Activated CD4-positive, CD25-positive, alpha-beta regulatory T cell treated with anti-CD3 and anti-CD28 coated beads, Interleukin-2, amount 50 U/mL, for 24 hours (primary cell): ENCODE data around the gene SH2B2.

Experiments used
- ATAC-seq, 2 donors: fragments of 150-1000 bp; cut with Tn5 transposase; one replicate each; pipeline ENCODE4 v1.10.0; 2021; ENCODE audit warnings: mild to moderate bottlenecking in 1 of 2, moderate library complexity in 1 of 2

The SH2B2 gene

DNA sequence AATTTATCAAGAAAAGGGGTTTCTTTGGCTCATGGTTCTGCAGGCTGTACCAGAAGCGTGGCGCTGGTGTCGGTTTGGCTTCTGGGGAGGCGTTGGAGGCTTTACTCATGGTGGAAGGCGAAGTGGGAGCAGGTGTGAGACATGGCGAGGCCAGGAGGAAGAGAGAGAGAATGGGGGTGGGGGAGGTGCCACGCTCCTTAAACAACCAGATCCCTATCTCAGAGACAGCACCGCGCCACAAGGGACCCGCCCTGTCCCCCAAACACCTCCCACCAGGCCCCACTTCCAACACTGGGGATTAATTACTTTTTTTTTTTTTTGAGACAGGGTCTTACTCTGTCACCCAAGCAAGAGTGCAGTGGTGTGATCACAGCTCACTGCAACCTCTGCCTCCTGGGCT is 18.0 kb upstream of the SH2B2 start:
- ATAC-seq: no peak

GRCh38 chr7:102270178-102270887 is 16.3 kb upstream of the SH2B2 start:
- ATAC-seq: no peak

DNA sequence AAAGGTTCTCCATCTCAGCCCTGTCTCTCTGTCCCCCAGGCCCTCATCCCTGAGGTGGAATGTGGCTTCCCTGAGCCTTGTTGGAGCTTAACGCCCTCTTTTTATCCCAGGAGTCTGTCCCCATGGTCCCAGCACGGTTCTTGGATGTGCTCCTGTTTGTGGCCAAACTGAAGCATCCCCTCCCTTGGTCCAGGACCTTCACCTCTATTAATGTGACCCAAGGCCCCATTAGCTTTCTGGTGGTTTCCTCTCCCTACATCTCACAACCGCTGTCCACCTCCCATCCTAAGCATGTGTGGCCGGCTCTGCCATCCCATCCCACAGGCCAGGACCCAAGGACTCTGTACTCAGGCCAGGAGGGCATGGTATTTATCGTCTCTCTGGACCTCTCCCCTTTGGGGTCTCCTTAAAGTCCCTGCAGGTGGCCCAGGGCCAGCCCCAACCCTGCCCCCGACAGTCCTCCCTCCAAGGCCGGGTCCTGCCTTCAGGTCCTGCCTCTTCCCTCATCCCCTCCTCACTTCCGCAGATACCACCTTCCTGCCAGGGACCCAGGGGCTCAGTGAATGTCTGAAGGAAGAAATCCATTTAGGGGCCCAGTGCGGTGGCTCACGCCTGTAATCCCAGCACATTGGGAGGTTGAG is 15.4 kb upstream of the SH2B2 start:
- no peak for ATAC-seq

DNA sequence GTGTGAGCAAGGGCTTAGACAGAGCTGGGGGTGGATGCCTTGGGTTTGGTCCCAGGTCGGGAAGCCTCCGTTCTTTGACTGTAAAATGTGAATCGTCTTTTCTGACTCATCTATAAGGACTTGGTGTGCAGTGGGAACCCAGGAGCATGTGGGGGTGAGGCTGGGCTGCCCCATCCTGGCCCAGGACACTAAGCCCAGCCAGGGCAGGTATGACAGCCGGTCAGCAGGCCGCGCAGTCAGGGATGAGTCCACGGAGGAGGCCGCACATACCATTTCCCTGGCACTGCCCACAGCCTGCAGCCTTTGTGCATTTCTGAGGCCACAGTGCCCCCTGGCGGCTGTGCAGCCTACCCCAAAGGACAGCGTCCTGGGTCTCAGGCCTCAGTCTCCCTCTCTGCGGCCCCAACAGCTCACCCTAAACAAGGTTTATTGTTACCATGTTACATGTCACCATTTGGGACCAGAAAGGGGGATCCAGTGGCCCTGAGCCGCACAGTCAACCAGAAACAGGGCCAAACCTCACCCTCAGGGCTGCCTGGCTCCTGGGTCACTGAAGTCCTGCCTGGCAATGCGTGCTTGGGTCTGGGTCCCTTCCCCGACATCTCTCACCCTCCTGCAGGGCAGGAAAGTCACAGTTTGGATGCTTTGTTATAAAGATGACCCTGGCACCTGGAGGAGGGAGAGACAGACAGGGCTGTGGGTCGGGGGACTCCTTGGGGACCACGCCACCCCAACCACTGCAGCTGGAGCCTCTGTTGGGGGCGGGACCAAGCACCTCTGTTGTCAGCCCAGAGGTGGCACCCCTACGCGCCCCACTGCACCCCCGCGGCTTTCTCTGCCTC is 14.4 kb upstream of the SH2B2 start:
- ATAC-seq: peak; percentile 71 to 73

DNA sequence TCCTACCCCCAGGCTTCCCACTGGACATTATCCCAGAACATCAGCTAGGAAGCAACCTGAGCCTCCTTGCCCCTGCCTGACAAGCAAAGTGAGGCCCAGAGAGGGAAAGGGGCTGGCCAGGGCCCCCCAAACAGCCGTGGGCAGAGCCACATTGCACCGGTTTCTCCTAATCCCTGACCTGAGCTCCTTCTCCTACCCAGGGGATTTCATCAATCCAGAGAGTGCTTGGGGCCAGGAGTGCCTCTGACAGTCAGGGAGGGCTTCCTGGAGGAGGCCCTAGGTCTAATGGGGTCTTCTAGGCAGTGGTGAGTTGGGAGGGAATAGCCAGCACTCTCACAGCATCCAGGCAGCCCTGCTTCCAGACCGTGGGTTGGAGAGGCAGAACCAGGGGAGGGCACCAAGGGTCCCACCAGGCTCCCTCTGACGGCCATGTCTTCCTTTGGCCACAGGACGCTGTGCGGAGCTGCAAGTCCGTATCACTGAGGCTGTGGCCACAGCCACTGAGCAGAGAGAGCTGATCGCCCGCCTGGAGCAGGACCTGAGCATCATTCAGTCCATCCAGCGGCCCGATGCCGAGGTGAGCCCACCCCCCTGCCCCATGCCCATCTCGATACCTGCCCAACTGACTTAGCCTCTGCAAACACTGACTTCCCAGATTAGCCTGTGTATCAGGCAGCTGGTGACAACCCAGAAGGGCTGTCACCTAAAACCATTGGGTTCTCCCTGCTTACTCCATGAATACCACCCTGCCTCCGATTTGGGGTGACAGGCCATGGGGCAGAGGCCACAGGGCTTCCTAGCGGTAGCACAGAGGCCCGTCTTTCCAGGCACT is 13.5 kb upstream of the SH2B2 start:
- no peak for ATAC-seq

GRCh38 chr7:102273749-102274712 is 12.6 kb upstream of the SH2B2 start:
- no peak for ATAC-seq

DNA sequence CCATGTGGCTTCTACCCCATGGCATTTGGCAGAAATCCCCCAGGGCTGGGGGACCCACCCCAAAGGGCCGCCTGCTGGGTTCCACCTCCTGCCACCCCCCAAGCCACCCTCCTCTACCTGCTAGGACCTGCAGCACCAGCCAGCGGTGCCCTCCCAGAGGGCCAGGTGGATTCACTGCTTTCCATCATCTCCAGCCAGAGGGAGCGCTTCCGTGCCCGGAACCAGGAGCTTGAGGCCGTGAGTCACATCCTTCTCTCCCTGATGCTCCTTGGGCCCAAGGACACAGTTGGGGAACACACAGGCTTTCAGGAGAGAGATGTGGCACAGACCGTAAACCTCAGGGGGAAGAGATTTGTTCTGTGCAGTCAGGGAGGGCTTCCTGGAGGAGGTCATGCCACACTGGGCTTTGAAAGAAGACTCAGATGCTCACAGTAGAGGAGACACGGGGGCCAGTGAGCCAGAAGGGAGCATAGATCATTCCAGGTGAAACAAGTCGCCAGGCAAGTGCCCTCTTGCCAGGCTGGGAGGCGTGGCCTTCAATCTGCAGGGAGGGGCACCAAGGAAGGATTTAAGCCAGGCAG is 11.5 kb upstream of the SH2B2 start:
- ATAC-seq: no peak

- no peak for ATAC-seq
Measured at GRCh38 chr7:102277901-102278300, 8.8 kb upstream of the SH2B2 start.

DNA sequence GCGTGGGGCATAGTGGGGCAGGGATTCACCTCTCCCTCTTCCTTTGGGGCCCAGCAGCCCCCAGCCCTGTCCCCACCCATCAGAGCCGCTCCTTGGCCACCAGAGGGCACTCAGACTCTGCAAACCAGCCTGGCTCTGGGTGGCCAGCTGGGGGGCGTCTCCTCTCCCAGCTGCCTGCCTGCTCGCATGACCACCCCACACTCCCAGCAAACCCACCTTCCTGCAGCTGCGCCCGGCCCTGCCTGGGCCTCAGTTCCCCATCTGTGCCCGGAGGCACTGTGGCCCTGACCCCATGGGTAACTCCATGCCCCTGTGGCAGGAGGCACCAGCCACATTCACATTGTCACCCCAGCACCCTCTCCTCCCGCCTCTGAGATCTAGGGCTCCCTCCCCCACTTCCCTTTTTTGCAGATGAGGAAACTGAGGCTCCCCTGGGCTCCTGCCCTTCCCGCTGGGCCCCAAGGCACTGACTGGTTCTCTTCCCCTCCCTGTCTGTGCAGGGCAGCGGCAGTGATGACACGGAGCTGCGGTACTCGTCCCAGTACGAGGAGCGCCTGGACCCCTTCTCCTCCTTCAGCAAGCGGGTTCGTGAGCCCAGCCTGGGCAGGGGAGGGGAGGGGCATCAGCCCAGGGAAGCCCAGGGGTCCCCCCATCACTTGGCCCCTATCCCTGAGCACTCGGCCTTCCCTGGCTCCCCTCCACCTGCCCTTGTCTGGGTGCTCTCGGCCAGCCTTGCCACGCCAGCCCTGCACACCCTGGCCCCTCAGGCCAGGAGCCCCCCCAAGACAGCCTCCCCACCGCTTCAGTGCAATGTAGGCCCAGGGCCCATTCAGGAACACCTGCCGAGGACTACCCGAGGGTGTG is 6.9 kb upstream of the SH2B2 start:
- peak; percentile 84 to 87 for ATAC-seq

- no peak for ATAC-seq
Measured at GRCh38 chr7:102280521-102280920, 6.1 kb upstream of the SH2B2 start.

DNA sequence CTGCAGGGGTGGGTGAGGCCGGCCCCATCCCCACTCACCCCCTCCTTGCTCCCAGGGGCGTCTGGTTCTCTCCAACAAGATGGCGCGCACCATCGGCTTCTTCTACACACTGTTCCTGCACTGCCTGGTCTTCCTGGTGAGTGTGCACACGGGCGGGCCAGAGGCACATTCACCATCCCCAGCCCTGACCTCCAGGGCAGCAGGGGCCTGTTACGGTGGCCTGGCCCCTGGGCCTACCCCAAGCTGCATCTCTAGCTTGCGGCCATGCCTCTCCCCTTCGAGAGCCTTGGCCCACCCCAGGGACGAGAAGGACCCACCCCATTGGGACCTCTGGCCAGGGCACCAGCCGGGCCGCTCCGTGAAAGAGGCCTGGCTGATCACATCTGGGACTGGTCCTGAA is 4.9 kb upstream of the SH2B2 start:
- ATAC-seq: no peak

- ATAC-seq: no peak
Measured at GRCh38 chr7:102282465-102283362, 4.0 kb upstream of the SH2B2 start.

GRCh38 chr7:102283477-102284189 is 3.0 kb upstream of the SH2B2 start:
- ATAC-seq: no peak

DNA sequence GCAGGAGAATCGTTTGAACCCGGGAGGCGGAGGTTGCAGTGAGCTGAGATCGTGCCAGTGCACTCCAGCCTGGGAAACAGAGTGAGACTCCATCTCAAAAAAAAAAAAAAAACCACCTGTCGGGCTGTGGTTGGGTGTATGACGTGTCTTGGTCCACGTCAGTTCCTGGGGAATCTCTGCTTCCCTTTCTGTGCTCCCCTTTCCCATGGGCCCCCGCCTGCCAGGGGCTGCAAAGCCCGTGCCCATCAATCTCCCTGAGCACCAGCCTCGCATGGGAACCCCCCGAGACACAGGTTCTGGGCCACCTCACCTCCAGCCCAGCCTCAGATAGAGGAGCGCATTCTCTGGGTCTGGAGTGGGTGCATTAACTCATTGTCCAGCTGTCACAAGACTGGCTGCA is 2.3 kb upstream of the SH2B2 start:
- no peak for ATAC-seq

GRCh38 chr7:102284891-102285539 is 1.7 kb upstream of the SH2B2 start:
- ATAC-seq: no peak

DNA sequence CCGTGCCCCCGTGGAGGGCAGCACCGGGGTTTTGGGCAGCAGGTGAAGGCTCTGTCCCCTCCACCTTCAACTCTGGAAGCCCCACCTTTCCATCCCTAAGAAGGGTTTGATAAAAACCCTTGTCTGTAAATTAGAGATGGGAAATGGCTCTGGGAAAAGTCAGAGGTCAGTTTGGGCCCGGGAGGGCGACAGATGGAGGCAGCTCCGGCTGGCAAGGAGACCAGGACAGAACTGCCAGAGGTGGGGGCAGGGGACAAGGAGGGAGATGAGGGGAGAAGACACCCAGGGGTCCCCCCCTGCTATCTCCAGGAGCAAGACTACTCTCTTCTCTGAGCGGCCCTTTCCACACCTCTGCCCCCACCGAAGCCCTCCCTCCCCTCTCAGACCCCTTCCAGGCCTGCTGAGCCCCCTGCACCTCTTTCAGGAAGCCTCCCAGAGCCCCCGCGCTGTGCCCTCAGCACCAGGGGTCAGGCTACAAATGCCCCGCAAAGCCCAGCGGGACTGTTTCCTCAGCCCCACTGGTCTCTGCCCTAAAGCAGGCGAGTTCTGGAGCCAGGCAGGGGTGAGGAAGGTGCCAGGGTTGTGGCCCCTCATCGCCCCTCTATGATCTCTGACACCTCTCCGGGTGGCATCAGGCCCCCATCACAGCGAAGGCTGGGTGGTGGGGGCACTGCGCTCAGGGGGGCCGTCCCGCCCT is 980 bp upstream of the SH2B2 start:
- no peak for ATAC-seq
